GM19438 (cell line): ENCODE results near the gene SLC9C2.
"Not testable (repeated sequence)": the region's sequence is repeated elsewhere in the genome, so short reads cannot be mapped to it uniquely, and the experiment has no call there.

Experiments
- ATAC-seq: cut with Tn5 transposase; IDR thresholded peaks from one replicate; pipeline ENCODE4 v1.9.1; 2021; ENCODE audit warnings: low read depth; ENCODE audit not compliant: unreplicated experiment

SLC9C2 gene

GRCh38 chr1:173580658-173581057 is 22.2 kb downstream of the SLC9C2 start:
- ATAC-seq = no peak

DNA sequence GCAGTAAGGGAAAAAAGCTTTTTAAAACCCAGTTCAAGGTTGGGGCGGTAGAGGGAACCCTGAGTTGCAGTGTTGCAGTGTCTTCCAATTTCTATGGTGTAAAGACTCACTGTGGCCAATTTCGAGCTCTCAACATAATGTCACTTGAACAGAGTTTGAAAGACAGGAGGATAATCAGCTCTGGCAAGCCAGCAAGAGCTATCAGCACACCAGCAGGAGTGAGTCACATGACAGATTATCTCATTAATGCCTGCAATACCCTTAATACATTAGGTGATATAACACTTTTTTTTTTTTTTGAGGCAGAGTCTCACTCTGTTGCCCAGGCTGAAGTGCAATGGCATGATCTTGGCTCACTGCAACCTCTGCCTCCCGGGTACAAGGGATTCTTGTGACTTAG is 22.8 kb downstream of the SLC9C2 start:
- no peak for ATAC-seq

GRCh38 chr1:173573596-173573995 is 29.3 kb downstream of the SLC9C2 start:
- no peak for ATAC-seq

DNA sequence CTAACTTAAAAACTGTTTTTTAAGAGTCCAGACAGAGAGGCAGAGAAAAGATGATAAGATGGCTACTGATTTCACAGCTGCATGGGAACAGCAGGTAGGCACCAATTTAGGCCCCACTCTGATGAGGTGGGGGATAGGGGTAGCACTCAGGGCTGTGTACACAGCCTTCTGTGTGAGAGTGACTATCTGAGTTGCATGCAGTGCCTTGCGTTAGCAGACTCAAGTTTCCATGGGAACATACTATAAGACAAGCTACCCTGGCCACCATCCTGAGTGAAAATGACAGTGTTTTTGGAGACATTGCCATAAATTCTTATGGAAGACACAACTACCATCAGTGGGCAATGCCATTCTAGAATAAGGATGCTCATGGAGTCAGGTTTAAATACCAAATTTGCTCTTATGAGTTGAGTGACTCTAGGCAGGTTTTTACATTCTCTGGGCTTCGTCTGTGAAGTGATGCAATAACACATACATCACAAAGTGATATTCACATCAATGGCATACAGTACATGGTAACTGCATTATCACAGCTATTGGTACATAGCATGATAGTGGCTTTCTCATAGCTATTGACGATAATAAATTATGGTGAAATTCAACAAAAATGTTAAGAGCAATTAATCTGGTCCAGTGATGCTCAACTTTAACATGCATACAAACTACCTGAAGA is 30.5 kb downstream of the SLC9C2 start:
- no peak for ATAC-seq

DNA sequence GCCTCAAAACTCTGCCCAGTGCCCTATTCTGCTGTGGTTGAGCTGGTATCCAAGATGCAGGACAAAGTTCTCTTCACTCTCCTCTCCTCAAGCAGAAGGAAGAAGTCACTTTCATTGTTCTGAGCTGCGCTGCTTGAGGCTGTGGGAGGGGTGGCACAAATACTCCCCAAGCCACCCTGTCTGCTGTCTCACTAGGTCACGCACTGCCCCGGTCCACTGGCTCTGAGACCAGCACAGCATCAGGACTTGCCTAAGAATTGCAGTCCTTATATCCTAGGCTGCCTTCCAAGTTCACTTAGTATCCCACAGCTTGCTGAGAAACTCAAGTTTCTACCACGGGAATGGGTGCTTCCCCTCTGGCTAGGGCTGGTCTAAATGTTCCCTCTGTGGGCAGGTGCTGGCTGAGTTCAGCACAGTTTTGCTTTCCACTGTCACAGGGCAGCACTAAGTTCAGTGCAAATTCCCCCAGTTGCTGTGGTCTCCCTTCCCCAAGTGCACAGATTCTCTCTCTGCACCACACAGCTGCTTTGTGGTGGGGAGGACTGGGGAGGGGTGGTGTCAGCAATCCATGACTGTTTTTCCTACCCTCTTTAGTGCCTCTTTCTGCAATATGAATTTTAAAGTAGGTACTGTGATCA is 32.4 kb downstream of the SLC9C2 start:
- ATAC-seq = no peak

DNA sequence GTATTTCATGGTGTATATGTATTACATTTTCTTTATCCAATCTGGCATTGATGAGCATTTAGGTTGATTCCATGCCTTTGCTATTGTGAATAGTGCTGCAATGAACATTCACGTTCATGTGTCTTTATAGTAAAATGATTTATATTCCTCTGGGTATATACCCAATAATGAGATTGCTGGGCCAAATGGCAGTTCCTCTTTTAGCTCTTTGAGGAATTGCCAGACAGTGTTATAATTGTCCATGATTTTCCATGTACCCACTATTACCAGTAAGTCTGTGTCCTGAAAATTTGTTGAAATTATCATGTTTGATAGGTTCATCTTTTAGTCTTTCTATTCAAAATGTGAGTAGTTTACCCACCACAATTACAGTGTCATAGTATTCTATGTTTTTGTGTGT is 34.4 kb downstream of the SLC9C2 start:
- ATAC-seq = no peak

- ATAC-seq = not testable (repeated sequence)
These were observed 39.0 kb downstream of the SLC9C2 start for GRCh38 chr1:173563846-173564245.

- ATAC-seq = no peak
These were observed 40.1 kb downstream of the SLC9C2 start for GRCh38 chr1:173562813-173563212.

DNA sequence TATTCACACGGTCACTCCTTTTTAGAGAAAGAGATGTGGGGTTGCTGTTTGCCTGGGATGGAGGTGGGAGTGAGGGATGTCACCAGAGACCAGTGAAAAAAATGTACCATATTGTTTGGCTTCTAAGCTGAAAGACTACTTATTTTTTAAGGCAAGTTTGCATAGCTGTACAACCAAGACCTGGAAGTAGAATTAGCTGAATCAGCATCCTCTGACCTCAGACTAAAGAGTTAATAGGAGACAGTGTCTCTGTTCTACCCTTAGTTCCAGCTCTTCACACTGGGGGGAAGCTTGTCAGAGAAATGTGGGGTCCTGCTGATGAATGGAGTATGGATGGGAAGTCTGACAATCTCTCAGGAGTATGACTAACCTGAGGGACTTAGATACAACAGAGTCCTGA is 41.6 kb downstream of the SLC9C2 start:
- no peak for ATAC-seq

- no peak for ATAC-seq
These were observed 42.5 kb downstream of the SLC9C2 start for GRCh38 chr1:173560285-173560880.

GRCh38 chr1:173555651-173556305 is 47.1 kb downstream of the SLC9C2 start:
- ATAC-seq = no peak

- ATAC-seq = no peak
These were observed 48.2 kb downstream of the SLC9C2 start for GRCh38 chr1:173554541-173555250.

GRCh38 chr1:173554089-173554488 is 48.8 kb downstream of the SLC9C2 start:
- ATAC-seq = no peak

GRCh38 chr1:173553312-173553711 is 49.6 kb downstream of the SLC9C2 start:
- no peak for ATAC-seq

GRCh38 chr1:173551699-173552098 is 51.2 kb downstream of the SLC9C2 start:
- ATAC-seq = no peak

GRCh38 chr1:173549813-173550212 is 53.1 kb downstream of the SLC9C2 start:
- ATAC-seq = no peak

- ATAC-seq = no peak
These were observed 57.2 kb downstream of the SLC9C2 start for GRCh38 chr1:173545688-173546087.

GRCh38 chr1:173536223-173536622 is 66.6 kb downstream of the SLC9C2 start:
- no peak for ATAC-seq

DNA sequence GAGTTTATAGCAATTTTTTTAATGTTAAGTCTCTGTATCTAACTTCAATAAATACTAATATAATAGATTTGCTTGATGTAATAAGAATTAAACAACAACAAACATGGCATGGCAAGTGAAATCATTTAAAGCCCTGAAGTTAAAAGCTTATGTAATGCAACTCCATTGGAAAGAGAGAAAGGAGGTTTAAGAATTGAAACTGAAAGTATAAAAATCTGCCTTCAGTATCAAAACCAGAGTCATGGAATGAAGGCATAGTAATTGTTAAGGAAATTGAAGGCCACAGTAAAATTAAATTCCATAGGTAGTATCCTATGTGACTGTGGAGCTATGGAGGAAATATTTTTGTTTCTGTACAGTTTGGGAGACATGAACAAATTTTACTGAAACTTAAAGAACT is 70.6 kb downstream of the SLC9C2 start:
- no peak for ATAC-seq

- no peak for ATAC-seq
These were observed 71.8 kb downstream of the SLC9C2 start for GRCh38 chr1:173530795-173531693.
